Neural progenitor cell (in vitro differentiated cells): ENCODE measurements around the gene ECM1. TPM values are rescaled to one million over a fixed set of nuclear protein-coding genes. Genes with fewer than 3 reads are reported as not detected.

Experiments
- DNase-seq: peaks from one replicate; pipeline ENCODE4 v3.0.0-alpha.2; 2016; ENCODE audit warnings: low spot score
- H2AFZ ChIP-seq: fragments of 200-600 bp; sonication (generic); replicated peaks from 2 replicates; pipeline ENCODE4 v1.6.1; 2016; ENCODE audit warnings: antibody characterized with exemption
- H3F3A ChIP-seq: fragments of 200-600 bp; sonication (generic); 2 replicates; pipeline ENCODE4 v1.6.1; 2016; ENCODE audit warnings: antibody characterized with exemption, low read depth
- H3K27ac ChIP-seq: fragments of 200-600 bp; sonication (generic); 2 replicates; pipeline ENCODE4 v1.5.1; 2016; ENCODE audit warnings: mild to moderate bottlenecking
- H3K27me3 ChIP-seq: fragments of 200-600 bp; sonication (generic); 2 replicates; pipeline ENCODE4 v1.6.1; 2016; ENCODE audit warnings: mild to moderate bottlenecking, moderate library complexity
- H3K36me3 ChIP-seq: fragments of 200-600 bp; sonication (generic); 2 replicates; pipeline ENCODE4 v1.5.1; 2016
- H3K4me1 ChIP-seq: fragments of 200-600 bp; sonication (generic); 2 replicates; pipeline ENCODE4 v1.6.1; 2016; ENCODE audit warnings: mixed run types
- H3K4me2 ChIP-seq: fragments of 200-600 bp; sonication (generic); 2 replicates; pipeline ENCODE4 v1.6.1; 2016
- H3K4me3 ChIP-seq: fragments of 200-600 bp; sonication (generic); 2 replicates; pipeline ENCODE4 v1.5.1; 2016
- H3K79me2 ChIP-seq: fragments of 200-600 bp; sonication (generic); 2 replicates; pipeline ENCODE4 v1.6.1; 2016; ENCODE audit warnings: low read depth
- H3K9ac ChIP-seq: fragments of 200-600 bp; sonication (generic); 2 replicates; pipeline ENCODE4 v1.6.1; 2016
- H3K9me3 ChIP-seq: fragments of 200-600 bp; sonication (generic); 2 replicates; pipeline ENCODE4 v1.5.1; 2016; ENCODE audit warnings: low read depth
- H4K20me1 ChIP-seq: fragments of 200-600 bp; sonication (generic); 2 replicates; pipeline ENCODE4 v1.6.1; 2016; ENCODE audit warnings: low read depth
- H3K27ac Mint-ChIP-seq: 3 replicates; pipeline ENCODE4 v1.8.0; 2021; ENCODE audit warnings: mixed read lengths
- H3K27me3 Mint-ChIP-seq: 2 replicates; pipeline ENCODE4 v1.8.0; 2022; ENCODE audit warnings: low read depth, mild to moderate bottlenecking, inconsistent platforms, moderate library complexity, mixed read lengths; ENCODE audit not compliant: insufficient read depth
- H3K36me3 Mint-ChIP-seq: 3 replicates; pipeline ENCODE4 v1.8.0; 2021; ENCODE audit warnings: mixed read lengths
- H3K4me1 Mint-ChIP-seq: 3 replicates; pipeline ENCODE4 v1.8.0; 2021; ENCODE audit warnings: mixed read lengths
- H3K4me3 Mint-ChIP-seq: 3 replicates; pipeline ENCODE4 v1.8.0; 2021; ENCODE audit warnings: mild to moderate bottlenecking, moderate library complexity, mixed read lengths
- H3K9me3 Mint-ChIP-seq: 3 replicates; pipeline ENCODE4 v1.8.0; 2020; ENCODE audit warnings: mixed read lengths
- EZH2 ChIP-seq: fragments of 200-600 bp; sonication (generic); IDR thresholded peaks from 2 replicates; pipeline ENCODE4 v1.6.1; 2017; ENCODE audit warnings: antibody characterized with exemption, mild to moderate bottlenecking, moderate library complexity
- EZH2phosphoT487 ChIP-seq: fragments of 200-600 bp; sonication (generic); IDR thresholded peaks from 2 replicates; pipeline ENCODE4 v1.6.1; 2017; ENCODE audit warnings: antibody characterized with exemption
- total RNA-seq: library from RNA; depleted of rRNA; stranded (reverse); fragments of >200 nt; gene quantifications from 2 replicates; pipeline ENCODE4 v1.2.3, GENCODE V29; 2015; ENCODE audit warnings: low replicate concordance
- TF ChIP-seq, protein P1 (sequence below): fragments of 200-600 bp; sonication (generic); IDR thresholded peaks from 2 replicates; pipeline ENCODE4 v1.5.1; 2017; ENCODE audit warnings: antibody characterized with exemption, mild to moderate bottlenecking

The ECM1 gene
- 0.30 and 0.65 TPM in 2 replicates for total RNA-seq

DNA sequence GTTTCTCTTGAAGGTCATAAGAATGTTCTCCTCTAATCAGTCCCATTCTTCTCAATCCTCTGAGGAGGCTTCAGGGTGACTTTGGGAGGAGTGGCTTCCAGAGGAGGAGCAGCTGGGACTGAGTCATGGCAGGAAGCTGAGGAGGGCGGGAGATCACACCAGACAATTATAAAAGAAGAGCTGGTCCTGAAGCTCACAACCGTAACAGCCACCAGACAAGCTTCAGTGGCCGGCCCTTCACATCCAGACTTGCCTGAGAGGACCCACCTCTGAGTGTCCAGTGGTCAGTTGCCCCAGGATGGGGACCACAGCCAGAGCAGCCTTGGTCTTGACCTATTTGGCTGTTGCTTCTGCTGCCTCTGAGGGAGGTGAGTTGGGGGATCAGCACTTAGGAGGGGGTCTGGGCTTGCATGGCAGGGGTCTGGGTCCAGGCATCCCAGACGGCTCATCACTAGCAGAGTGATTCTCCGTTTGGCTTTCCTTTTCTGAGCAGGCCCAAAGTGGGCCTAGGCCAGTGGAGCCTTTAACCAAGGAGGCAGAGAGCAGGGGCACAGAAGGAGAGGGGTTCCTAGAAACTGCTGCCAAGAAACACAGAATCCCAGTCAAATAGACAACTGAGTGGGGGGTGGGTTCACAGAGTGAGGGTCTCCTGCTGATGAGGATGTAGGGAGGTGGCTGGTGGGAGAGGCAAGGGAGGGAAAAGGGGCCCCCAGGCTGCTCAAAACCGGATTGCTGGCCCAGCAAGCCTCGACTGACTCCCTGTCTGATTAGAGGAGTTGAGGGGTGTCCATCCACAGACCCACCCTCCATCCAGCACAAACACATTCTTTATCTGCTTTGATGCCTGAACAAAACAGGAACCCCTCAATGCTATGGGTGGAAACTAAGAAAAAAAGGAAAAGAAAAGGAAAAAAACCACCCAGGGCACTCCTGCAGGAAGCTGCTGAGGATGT, at the start of gene ECM1:
Gene ECM1 (plus strand): TSS at position 198 of the 953 bp plus-strand sequence. CDS start 101 bp downstream, at position 299.
- no peak within 1 kb of the TSS for H3K27ac ChIP-seq
- H3K9me3 Mint-ChIP-seq: no peaks in the 10 kb centered on the region
- DNase-seq: no peak
- H3K9me3 ChIP-seq: no peaks in the 10 kb centered on the region
- peaks cover 3% of the 10 kb centered on the region for H4K20me1 ChIP-seq
- H3K27me3 Mint-ChIP-seq: peaks cover 10% of the 10 kb centered on the region
- no peak within 1 kb of the TSS for H2AFZ ChIP-seq
- no peaks in the 10 kb centered on the region for H3K27me3 ChIP-seq
- H3K27ac Mint-ChIP-seq: peak within 1 kb of the TSS; percentile 90
- no peaks in the 10 kb centered on the region for H3K36me3 ChIP-seq
- H3K4me1 ChIP-seq: peaks cover 3% of the 10 kb centered on the region
- H3K79me2 ChIP-seq: no peaks in the 10 kb centered on the region
- H3F3A ChIP-seq: peaks cover 14% of the 10 kb centered on the region
- H3K9ac ChIP-seq: no peak within 1 kb of the TSS
- TF ChIP-seq EZH2 (no peak), EZH2phosphoT487 (no peak)
- TF ChIP-seq, protein P1, sequence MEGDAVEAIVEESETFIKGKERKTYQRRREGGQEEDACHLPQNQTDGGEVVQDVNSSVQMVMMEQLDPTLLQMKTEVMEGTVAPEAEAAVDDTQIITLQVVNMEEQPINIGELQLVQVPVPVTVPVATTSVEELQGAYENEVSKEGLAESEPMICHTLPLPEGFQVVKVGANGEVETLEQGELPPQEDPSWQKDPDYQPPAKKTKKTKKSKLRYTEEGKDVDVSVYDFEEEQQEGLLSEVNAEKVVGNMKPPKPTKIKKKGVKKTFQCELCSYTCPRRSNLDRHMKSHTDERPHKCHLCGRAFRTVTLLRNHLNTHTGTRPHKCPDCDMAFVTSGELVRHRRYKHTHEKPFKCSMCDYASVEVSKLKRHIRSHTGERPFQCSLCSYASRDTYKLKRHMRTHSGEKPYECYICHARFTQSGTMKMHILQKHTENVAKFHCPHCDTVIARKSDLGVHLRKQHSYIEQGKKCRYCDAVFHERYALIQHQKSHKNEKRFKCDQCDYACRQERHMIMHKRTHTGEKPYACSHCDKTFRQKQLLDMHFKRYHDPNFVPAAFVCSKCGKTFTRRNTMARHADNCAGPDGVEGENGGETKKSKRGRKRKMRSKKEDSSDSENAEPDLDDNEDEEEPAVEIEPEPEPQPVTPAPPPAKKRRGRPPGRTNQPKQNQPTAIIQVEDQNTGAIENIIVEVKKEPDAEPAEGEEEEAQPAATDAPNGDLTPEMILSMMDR: no peak
- peaks cover 42% of the 10 kb centered on the region for H3K4me1 Mint-ChIP-seq
- H3K4me2 ChIP-seq: no peak within 1 kb of the TSS
- peaks cover 40% of the 10 kb centered on the region for H3K36me3 Mint-ChIP-seq
- peak within 1 kb of the TSS; percentile 39 for H3K4me3 Mint-ChIP-seq
- H3K4me3 ChIP-seq: no peak within 1 kb of the TSS

DNA sequence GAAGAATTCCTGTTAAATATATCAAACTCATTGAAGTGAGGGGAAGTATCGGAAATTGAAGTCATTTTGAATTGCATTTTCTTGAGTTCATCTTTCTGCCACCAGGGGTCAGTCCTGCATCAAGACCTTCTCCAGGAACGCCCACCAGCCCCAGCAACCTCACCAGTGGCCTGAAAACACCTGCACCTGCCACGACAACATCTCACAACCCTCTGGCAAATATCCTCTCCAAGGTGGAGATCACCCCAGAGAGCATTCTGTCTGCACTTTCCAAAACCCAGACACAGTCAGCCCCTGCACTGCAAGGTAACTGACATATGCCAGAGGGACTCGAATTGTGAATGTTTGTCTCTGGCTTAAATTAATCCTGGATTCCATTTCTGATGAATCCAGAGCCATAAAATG, 43.5 kb upstream of the ECM1 start:
- no peak for TF ChIP-seq EZH2phosphoT487
- TF ChIP-seq, protein P1: peak; percentile 78
- no peak for TF ChIP-seq EZH2
- Histone ChIP-seq H3K4me2 (no peak overlapping the region), H2AFZ (no peak overlapping the region), H3K4me3 (no peak overlapping the region), H3K27ac (no peak overlapping the region), H3K36me3 (peaks cover 19% of the 10 kb centered on the region), H3K9ac (no peak overlapping the region), H3K27me3 (no peaks in the 10 kb centered on the region), H4K20me1 (no peaks in the 10 kb centered on the region), H3K9me3 (no peaks in the 10 kb centered on the region), H3K4me1 (no peaks in the 10 kb centered on the region), H3K79me2 (no peaks in the 10 kb centered on the region), H3F3A (peaks cover 19% of the 10 kb centered on the region)
- H3K4me3 Mint-ChIP-seq: no peak overlapping the region
- no peaks in the 10 kb centered on the region for H3K4me1 Mint-ChIP-seq
- H3K27ac Mint-ChIP-seq: no peak overlapping the region
- peak; percentile 65 for DNase-seq
- no peaks in the 10 kb centered on the region for H3K9me3 Mint-ChIP-seq
- peaks cover 2% of the 10 kb centered on the region for H3K27me3 Mint-ChIP-seq
- H3K36me3 Mint-ChIP-seq: peaks cover 16% of the 10 kb centered on the region

GRCh38 chr1:150466964-150467363, 40.9 kb upstream of the ECM1 start:
- Histone ChIP-seq H3F3A (peaks cover 14% of the 10 kb centered on the region), H3K9ac (no peak overlapping the region), H3K79me2 (no peaks in the 10 kb centered on the region), H3K9me3 (no peaks in the 10 kb centered on the region), H3K4me1 (no peaks in the 10 kb centered on the region), H3K4me3 (no peak overlapping the region), H3K4me2 (no peak overlapping the region), H2AFZ (no peak overlapping the region), H3K27ac (no peak overlapping the region), H3K27me3 (no peaks in the 10 kb centered on the region), H3K36me3 (peaks cover 4% of the 10 kb centered on the region), H4K20me1 (no peaks in the 10 kb centered on the region)
- Mint-ChIP-seq H3K4me1 (peaks cover 2% of the 10 kb centered on the region), H3K9me3 (no peaks in the 10 kb centered on the region), H3K27ac (no peak overlapping the region), H3K36me3 (peaks cover 29% of the 10 kb centered on the region), H3K4me3 (no peak overlapping the region), H3K27me3 (peaks cover 4% of the 10 kb centered on the region)
- TF ChIP-seq, protein P1: no peak
- TF ChIP-seq EZH2 (no peak), EZH2phosphoT487 (no peak)
- DNase-seq: no peak
